ENCODE results near the gene NCOA3. TPM values are rescaled to one million over a fixed set of nuclear protein-coding genes. Genes with fewer than 3 reads are reported as not detected.

NCOA3 gene
- total RNA-seq, 1 experiment from 2014 or later = 31.1 TPM

DNA sequence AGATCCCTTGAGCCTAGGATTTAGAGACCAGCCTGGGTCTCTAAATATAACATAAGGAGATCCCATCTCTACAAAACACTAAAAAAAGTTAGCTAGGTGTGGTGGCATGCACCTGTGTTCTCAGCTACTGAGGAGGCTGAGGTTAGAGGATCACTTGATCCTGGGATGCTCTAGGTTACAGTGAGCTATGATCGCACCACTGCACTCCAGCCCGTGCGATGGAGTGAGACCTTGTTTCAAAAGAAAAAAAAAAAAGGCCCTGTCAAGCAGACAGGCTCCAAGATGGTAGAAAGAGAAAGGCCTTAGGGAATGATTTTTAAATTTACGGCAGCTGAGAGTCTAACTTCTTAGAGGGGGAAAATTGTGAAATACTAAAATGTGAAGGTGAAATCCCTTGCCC lies 22.6 kb upstream of the NCOA3 start:
- POLR2A ChIA-PET (ENCODE audit: unreplicated experiment) = no interaction called here
- Histone ChIP-seq H3K9ac (ENCODE audit: low read length) (no peak overlapping the region), H2AFZ (ENCODE audit: low read length) (no peak overlapping the region), H3K79me2 (ENCODE audit: low read length) (no peaks in the 10 kb centered on the region), H3K9me2 (replicated peaks; ENCODE audit: low read length) (no peaks in the 10 kb centered on the region), H3K9me3 (ENCODE audit: low read length) (no peaks in the 10 kb centered on the region), H4K20me1 (ENCODE audit: low read length) (no peaks in the 10 kb centered on the region), H3K27ac (ENCODE audit: low read length) (no peak overlapping the region), H3F3A (ENCODE audit: low read length, unreplicated experiment) (no peaks in the 10 kb centered on the region), H3K4me1 (ENCODE audit: insufficient read depth, low read length) (no peaks in the 10 kb centered on the region), H3K27me3 (ENCODE audit: low read length) (no peaks in the 10 kb centered on the region), H3K4me2 (ENCODE audit: low read length) (no peak overlapping the region), H3K4me3 (ENCODE audit: low read length) (no peak overlapping the region), H3K36me3 (ENCODE audit: low read depth, low read length) (no peaks in the 10 kb centered on the region)
- intact Hi-C loops (cut with micrococcal nuclease) = no loop called here
- CTCF ChIA-PET = no interaction called here
- DNase-seq (no peak), ATAC-seq (no peak)
- no peak for TF ChIP-seq EZH2phosphoT487 (IDR thresholded peaks at IDR 0.05; ENCODE audit: borderline replicate concordance, low read length)
- TF ChIP-seq, protein P1, sequence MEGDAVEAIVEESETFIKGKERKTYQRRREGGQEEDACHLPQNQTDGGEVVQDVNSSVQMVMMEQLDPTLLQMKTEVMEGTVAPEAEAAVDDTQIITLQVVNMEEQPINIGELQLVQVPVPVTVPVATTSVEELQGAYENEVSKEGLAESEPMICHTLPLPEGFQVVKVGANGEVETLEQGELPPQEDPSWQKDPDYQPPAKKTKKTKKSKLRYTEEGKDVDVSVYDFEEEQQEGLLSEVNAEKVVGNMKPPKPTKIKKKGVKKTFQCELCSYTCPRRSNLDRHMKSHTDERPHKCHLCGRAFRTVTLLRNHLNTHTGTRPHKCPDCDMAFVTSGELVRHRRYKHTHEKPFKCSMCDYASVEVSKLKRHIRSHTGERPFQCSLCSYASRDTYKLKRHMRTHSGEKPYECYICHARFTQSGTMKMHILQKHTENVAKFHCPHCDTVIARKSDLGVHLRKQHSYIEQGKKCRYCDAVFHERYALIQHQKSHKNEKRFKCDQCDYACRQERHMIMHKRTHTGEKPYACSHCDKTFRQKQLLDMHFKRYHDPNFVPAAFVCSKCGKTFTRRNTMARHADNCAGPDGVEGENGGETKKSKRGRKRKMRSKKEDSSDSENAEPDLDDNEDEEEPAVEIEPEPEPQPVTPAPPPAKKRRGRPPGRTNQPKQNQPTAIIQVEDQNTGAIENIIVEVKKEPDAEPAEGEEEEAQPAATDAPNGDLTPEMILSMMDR (conservative IDR thresholded peaks at IDR 0.05; ENCODE audit: low read depth, low read length) = no peak
- no peak for TF ChIP-seq EZH2 (IDR thresholded peaks at IDR 0.05; ENCODE audit: low read length, unreplicated experiment)
- no TSS peak for BruUV-seq (replicated peaks)

DNA sequence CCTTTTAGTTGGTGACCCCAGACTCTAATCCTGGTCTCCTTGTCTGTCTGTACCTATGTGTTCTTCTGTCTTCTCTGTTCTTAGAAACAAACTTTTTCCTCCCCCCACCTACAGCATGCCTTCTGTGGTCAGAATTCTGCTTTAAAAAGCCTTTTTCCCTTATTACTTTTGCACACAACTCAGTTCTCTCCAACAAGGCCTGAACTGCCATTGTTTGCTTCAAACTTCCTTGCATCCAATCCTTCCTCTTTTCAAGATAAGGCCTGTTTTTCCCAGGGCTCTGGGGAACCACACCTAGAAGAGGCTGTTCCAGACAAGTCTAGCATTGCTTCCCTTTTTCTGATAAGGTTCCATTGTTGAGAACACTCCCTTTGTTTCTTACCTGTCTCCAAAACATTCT lies 22.2 kb upstream of the NCOA3 start:
- intact Hi-C loops (cut with micrococcal nuclease) = no loop called here
- DNase-seq = no peak

DNA sequence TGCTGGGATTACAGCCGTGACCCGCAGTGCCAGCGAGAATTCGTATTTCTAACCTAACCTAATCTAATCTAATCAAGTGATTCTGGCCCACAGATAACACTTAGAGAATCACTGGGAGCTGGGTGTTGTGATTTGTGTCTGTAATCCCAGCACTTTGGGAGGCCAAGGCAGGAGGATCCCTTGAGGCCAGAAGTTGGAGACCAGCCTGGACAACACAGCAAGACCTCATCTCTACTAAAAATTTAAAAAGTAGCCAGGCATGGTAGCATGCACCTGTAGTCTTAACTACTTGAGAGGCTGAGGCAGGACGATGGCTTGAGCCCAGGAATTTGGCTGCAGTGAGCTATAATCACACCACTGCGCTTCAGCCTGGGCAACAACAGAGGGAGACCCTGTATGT lies 21.4 kb upstream of the NCOA3 start:
- intact Hi-C loops (cut with micrococcal nuclease) = no loop called here
- POLR2A ChIA-PET (ENCODE audit: unreplicated experiment) = no interaction called here
- Histone ChIP-seq H3F3A (ENCODE audit: low read length, unreplicated experiment) (no peaks in the 10 kb centered on the region), H4K20me1 (ENCODE audit: low read length) (no peaks in the 10 kb centered on the region), H3K4me3 (ENCODE audit: low read length) (no peak overlapping the region), H3K4me1 (ENCODE audit: insufficient read depth, low read length) (no peaks in the 10 kb centered on the region), H3K9ac (ENCODE audit: low read length) (no peak overlapping the region), H3K27ac (ENCODE audit: low read length) (no peak overlapping the region), H3K9me2 (replicated peaks; ENCODE audit: low read length) (no peaks in the 10 kb centered on the region), H3K9me3 (ENCODE audit: low read length) (no peaks in the 10 kb centered on the region), H3K36me3 (ENCODE audit: low read depth, low read length) (no peaks in the 10 kb centered on the region), H3K27me3 (ENCODE audit: low read length) (no peaks in the 10 kb centered on the region), H3K4me2 (ENCODE audit: low read length) (no peak overlapping the region), H2AFZ (ENCODE audit: low read length) (no peak overlapping the region), H3K79me2 (ENCODE audit: low read length) (no peaks in the 10 kb centered on the region)
- CTCF ChIA-PET = no interaction called here
- no peak for TF ChIP-seq EZH2 (IDR thresholded peaks at IDR 0.05; ENCODE audit: low read length, unreplicated experiment)
- no TSS peak for BruUV-seq (replicated peaks)
- DNase-seq = no peak
- no peak for ATAC-seq

More for the DNA sequence above, 22.2 kb upstream of the NCOA3 start:
- no peak overlapping the region for H3K4me2 ChIP-seq (ENCODE audit: low read length)
- no TSS peak for BruUV-seq (replicated peaks)
- ATAC-seq = no peak
- no peaks in the 10 kb centered on the region for H3K27me3 ChIP-seq (ENCODE audit: low read length)
- H2AFZ ChIP-seq (ENCODE audit: low read length) = no peak overlapping the region
- H3K9me3 ChIP-seq (ENCODE audit: low read length) = no peaks in the 10 kb centered on the region
- no peaks in the 10 kb centered on the region for H3F3A ChIP-seq (ENCODE audit: low read length, unreplicated experiment)
- H3K4me3 ChIP-seq (ENCODE audit: low read length) = no peak overlapping the region
- POLR2A ChIA-PET (ENCODE audit: unreplicated experiment) = no interaction called here
- H4K20me1 ChIP-seq (ENCODE audit: low read length) = no peaks in the 10 kb centered on the region
- H3K4me1 ChIP-seq (ENCODE audit: insufficient read depth, low read length) = no peaks in the 10 kb centered on the region
- no peaks in the 10 kb centered on the region for H3K9me2 ChIP-seq (replicated peaks; ENCODE audit: low read length)
- H3K9ac ChIP-seq (ENCODE audit: low read length) = no peak overlapping the region
- no peaks in the 10 kb centered on the region for H3K36me3 ChIP-seq (ENCODE audit: low read depth, low read length)
- H3K79me2 ChIP-seq (ENCODE audit: low read length) = no peaks in the 10 kb centered on the region
- CTCF ChIA-PET = no interaction called here
- TF ChIP-seq EZH2phosphoT487 (IDR thresholded peaks at IDR 0.05; ENCODE audit: borderline replicate concordance, low read length) (no peak), EZH2 (IDR thresholded peaks at IDR 0.05; ENCODE audit: low read length, unreplicated experiment) (no peak)
- TF ChIP-seq, protein P1 (conservative IDR thresholded peaks at IDR 0.05; ENCODE audit: low read depth, low read length) = no peak
- no peak overlapping the region for H3K27ac ChIP-seq (ENCODE audit: low read length)
